ENCODE measurements around the gene VEPH1.

VEPH1 gene

DNA sequence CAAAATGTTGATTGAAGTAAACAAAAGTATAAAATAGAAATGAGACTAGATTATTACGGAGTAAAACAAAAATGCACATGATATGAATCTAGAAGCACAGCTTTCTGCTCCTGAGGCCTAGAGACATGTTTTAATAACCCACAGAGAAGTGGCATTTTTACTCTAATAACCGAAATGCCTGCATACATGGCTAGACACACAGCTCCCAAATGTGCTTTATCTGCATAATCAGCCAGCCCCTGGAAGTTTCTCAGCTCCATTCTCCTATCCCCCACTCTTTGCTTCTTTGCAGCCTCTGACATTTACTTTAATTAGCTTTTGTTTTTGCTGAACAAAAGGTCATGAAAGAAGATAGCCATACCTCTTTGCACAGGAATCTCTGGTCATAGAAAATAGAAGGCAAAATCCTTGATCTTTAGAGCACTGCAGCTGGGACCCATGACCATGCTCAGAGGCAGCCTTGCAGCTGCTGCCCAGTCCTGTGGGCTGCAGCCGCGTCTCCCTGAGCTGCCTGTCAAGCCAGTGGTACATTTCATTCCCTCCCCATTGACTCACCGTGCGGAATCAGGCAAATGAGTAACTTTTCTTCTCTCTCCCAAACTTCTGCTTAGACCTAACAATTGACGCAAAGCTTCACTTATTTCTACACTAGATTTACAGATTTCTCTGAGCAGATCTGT lies at the start of gene VEPH1:
TSS of gene VEPH1 (minus strand) at position 501 of the 680 bp plus-strand sequence. CDS start 8,067 bp downstream, outside the sequence.
- Histone ChIP-seq H3K27ac (no peak within 1 kb of the TSS), H3K27me3 (peaks cover 44% of the 10 kb centered on the region), H3K4me1 (ENCODE audit: control insufficient read depth in 1 of 2, insufficient read depth in 1 of 2, low read depth in 1 of 2, low read length in 1 of 2) (peaks cover 10 to 15% of the 10 kb centered on the region in 2 experiments), H3K9me3 (no peaks in the 10 kb centered on the region), H3K4me3 (ENCODE audit: low read depth in 1 of 2, low read length in 1 of 2) (no peak within 1 kb of the TSS), H3K36me3 (no peaks in the 10 kb centered on the region)
- TF ChIP-seq, protein P1, sequence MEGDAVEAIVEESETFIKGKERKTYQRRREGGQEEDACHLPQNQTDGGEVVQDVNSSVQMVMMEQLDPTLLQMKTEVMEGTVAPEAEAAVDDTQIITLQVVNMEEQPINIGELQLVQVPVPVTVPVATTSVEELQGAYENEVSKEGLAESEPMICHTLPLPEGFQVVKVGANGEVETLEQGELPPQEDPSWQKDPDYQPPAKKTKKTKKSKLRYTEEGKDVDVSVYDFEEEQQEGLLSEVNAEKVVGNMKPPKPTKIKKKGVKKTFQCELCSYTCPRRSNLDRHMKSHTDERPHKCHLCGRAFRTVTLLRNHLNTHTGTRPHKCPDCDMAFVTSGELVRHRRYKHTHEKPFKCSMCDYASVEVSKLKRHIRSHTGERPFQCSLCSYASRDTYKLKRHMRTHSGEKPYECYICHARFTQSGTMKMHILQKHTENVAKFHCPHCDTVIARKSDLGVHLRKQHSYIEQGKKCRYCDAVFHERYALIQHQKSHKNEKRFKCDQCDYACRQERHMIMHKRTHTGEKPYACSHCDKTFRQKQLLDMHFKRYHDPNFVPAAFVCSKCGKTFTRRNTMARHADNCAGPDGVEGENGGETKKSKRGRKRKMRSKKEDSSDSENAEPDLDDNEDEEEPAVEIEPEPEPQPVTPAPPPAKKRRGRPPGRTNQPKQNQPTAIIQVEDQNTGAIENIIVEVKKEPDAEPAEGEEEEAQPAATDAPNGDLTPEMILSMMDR (IDR thresholded peaks at IDR 0.05) = no peak

DNA sequence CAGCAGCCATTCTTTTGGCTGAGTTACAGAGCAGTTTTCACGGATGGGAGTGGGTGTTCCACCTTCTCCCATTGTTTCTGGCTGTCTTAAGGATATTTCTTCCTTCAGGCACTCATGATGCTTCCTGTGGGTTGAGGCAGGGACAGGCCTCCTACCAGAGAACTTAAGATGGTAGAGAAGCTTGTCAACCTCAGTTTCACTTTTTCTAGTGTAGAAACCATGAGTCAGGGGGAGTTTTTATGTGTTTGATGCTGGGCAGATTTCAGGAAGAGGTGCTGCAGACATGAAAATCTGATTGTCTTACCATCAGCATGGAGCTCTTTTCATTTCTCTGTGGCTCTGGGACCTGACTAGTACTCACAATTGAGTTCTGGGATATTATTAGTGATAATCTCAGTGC lies 48.7 kb upstream of the VEPH1 start:
- Histone ChIP-seq H3K9me3 (no peaks in the 10 kb centered on the region), H3K27me3 (no peaks in the 10 kb centered on the region), H3K4me3 (ENCODE audit: low read depth in 1 of 2, low read length in 1 of 2) (no peak overlapping the region), H3K4me1 (ENCODE audit: control insufficient read depth in 1 of 2, insufficient read depth in 1 of 2, low read depth in 1 of 2, low read length in 1 of 2) (no peaks in the 10 kb centered on the region), H3K36me3 (no peaks in the 10 kb centered on the region), H3K27ac (no peak overlapping the region)
- TF ChIP-seq, protein P1 (IDR thresholded peaks at IDR 0.05) = no peak

DNA sequence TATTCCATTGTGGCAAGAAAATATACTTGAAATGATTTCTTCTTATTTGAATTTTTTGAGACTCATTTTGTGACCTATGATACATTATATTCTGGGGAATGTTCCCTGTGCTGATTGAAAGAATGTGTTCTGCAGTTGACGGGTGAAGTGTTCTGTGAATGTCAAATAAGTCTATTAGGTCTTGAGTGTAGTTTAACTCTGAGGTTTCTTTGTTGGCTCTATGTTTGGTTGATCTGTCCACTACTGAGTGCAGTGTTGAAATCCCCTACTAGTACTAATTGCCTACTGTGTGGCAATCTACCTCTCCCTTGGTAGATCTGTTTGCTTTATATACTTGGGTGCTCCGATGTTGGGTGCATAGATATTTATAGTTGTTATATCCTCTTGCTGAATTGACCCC lies 46.3 kb upstream of the VEPH1 start:
- H3K27ac ChIP-seq = no peak overlapping the region
- H3K27me3 ChIP-seq = peaks cover 13% of the 10 kb centered on the region
- H3K4me1 ChIP-seq (ENCODE audit: control insufficient read depth in 1 of 2, insufficient read depth in 1 of 2, low read depth in 1 of 2, low read length in 1 of 2) = no peaks in the 10 kb centered on the region
- H3K4me3 ChIP-seq (ENCODE audit: low read depth in 1 of 2, low read length in 1 of 2) = no peak overlapping the region
- H3K9me3 ChIP-seq = no peaks in the 10 kb centered on the region
- TF ChIP-seq, protein P1 (IDR thresholded peaks at IDR 0.05) = no peak
- H3K36me3 ChIP-seq = no peaks in the 10 kb centered on the region

DNA sequence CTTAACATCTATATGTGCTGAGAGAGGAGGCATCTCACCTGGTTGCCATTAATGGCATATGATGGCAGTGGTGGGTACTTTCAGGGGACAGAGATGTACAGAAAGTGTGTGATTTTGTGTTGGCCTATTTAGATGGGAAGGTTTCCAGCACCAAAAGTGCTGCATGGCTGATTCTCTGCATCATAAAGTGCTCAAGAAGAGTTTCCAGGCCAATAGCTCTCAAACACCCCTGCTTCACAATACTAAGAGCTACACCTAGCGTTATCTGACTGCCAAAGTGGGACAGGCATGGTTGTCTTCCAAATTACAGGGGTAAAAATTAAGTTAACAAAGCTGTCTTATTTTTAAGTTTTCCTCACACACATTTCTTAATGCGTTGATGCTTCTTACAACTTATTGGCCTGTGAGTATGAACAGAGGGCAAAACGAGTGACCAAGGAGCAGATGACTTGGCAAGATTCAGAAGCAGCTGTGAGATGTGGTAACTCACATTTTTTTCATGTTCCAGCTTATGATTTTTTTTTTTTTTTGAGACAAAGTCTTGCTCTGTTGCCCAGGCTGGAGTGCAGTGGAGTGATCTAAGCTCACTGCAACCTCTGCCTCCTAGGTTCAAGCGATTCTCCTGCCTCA lies 41.4 kb upstream of the VEPH1 start:
- TF ChIP-seq, protein P1 (IDR thresholded peaks at IDR 0.05) = no peak

DNA sequence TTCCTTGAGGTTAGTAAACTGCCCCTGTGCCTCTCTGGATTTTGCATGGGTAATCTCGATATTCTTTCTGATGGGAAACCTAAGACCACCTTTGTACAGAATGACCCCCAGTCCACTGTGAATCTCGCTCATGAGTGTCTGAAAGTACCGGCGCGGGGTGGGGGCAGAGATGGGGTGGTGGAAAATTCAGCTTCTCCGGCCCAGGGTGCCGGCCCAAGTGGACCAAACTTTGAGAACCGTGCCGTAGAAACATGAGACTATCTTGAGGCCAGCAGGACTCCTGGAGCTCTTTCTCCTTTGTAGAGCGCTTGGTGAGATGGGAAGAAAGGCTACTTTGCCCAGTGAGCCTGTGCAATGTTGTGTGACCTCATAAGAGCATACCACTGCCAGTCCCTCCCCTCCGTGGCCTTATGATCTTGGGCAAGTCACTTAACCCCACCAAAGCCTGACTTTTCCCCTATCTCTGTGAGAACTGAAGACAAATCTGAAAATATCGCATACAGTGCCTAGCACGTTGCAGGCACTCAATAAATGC lies 40.4 kb upstream of the VEPH1 start:
- no peak overlapping the region for H3K4me3 ChIP-seq (ENCODE audit: low read depth in 1 of 2, low read length in 1 of 2)
- no peak overlapping the region for H3K27ac ChIP-seq
- TF ChIP-seq, protein P1 (IDR thresholded peaks at IDR 0.05) = no peak
- no peaks in the 10 kb centered on the region for H3K4me1 ChIP-seq (ENCODE audit: control insufficient read depth in 1 of 2, insufficient read depth in 1 of 2, low read depth in 1 of 2, low read length in 1 of 2)
- peaks cover 72% of the 10 kb centered on the region for H3K27me3 ChIP-seq
- no peaks in the 10 kb centered on the region for H3K9me3 ChIP-seq
- no peaks in the 10 kb centered on the region for H3K36me3 ChIP-seq

More for the DNA sequence above, 41.4 kb upstream of the VEPH1 start:
- H3K9me3 ChIP-seq = no peaks in the 10 kb centered on the region
- H3K27ac ChIP-seq = no peak overlapping the region
- peaks cover 62% of the 10 kb centered on the region for H3K27me3 ChIP-seq
- no peaks in the 10 kb centered on the region for H3K4me1 ChIP-seq (ENCODE audit: control insufficient read depth in 1 of 2, insufficient read depth in 1 of 2, low read depth in 1 of 2, low read length in 1 of 2)
- no peaks in the 10 kb centered on the region for H3K36me3 ChIP-seq
- H3K4me3 ChIP-seq (ENCODE audit: low read depth in 1 of 2, low read length in 1 of 2) = no peak overlapping the region

All from neutrophil (primary cell).